22Rv1 (cell line): ENCODE results near the gene GRIFIN.

Experiments
- CTCF ChIP-seq: fragments of 450-650 bp; IDR thresholded peaks from 2 replicates; pipeline ENCODE4 v1.5.1; 2017; ENCODE audit warnings: mild to moderate bottlenecking
- ZFX ChIP-seq: fragments of 450-650 bp; IDR thresholded peaks from 2 replicates; pipeline ENCODE4 v1.6.1; 2017; ENCODE audit warnings: antibody characterized with exemption, borderline replicate concordance

GRCh38 chr7:2441430-2442058 lies 34.7 kb downstream of the GRIFIN start:
- TF ChIP-seq CTCF (no peak), ZFX (no peak)
